ENCODE measurements around the gene SLF2. TPM values are rescaled to one million over a fixed set of nuclear protein-coding genes. Genes with fewer than 3 reads are reported as not detected.

SLF2 gene
- total and polyA plus RNA-seq, 2 of the 13 experiments (the other 11 are each of a cell fraction or from before 2014, with no cell fraction given) = 12.2 to 48.1 TPM

- TF ChIP-seq ZNF646 (CRISPR knock-in tag; IDR thresholded peaks at IDR 0.05) (no peak), ZFP41 (CRISPR knock-in tag; IDR thresholded peaks at IDR 0.05; ENCODE audit: borderline replicate concordance) (no peak), SMAD9 (CRISPR knock-in tag; IDR thresholded peaks at IDR 0.05) (no peak), ZMYM2 (CRISPR knock-in tag; IDR thresholded peaks at IDR 0.05) (0 out of 2 replicates have a peak, but pooled peaks have one; percentile 43), HOXA7 (CRISPR knock-in tag; IDR thresholded peaks at IDR 0.05) (no peak), KMT2A (CRISPR knock-in tag; IDR thresholded peaks at IDR 0.05) (no peak; the same call in 1 of the 2 replicates), NCOA5 (CRISPR knock-in tag; IDR thresholded peaks at IDR 0.05) (no peak), NFYC (CRISPR knock-in tag; IDR thresholded peaks at IDR 0.05) (0 out of 2 replicates have a peak, but pooled peaks have one; percentile 24), STAG1 (CRISPR knock-in tag; IDR thresholded peaks at IDR 0.05) (no peak), FUBP1 (CRISPR knock-in tag; IDR thresholded peaks at IDR 0.05; ENCODE audit: borderline replicate concordance) (no peak), MEF2D (CRISPR knock-in tag; IDR thresholded peaks at IDR 0.05) (0 out of 2 replicates have a peak, but pooled peaks have one; percentile 27), ETV5 (CRISPR knock-in tag; IDR thresholded peaks at IDR 0.05; ENCODE audit: borderline replicate concordance) (peak; percentile 94), ZNF501 (CRISPR knock-in tag; IDR thresholded peaks at IDR 0.05) (no peak), SKI (IDR thresholded peaks at IDR 0.05; ENCODE audit: partially characterized antibody) (no peak), SP5 (CRISPR knock-in tag; IDR thresholded peaks at IDR 0.05; ENCODE audit: borderline replicate concordance, low read depth) (peak; percentile 36; the same call in 1 of the 2 replicates), ZNF337 (CRISPR knock-in tag; IDR thresholded peaks at IDR 0.05; ENCODE audit: borderline replicate concordance, low read depth) (no peak), ZNF788 (CRISPR knock-in tag; IDR thresholded peaks at IDR 0.05; ENCODE audit: borderline replicate concordance) (0 out of 2 replicates have a peak, but pooled peaks have one; percentile 18), ZNF496 (CRISPR knock-in tag; IDR thresholded peaks at IDR 0.05; ENCODE audit: insufficient replicate concordance) (no peak), ZC3H4 (CRISPR knock-in tag; IDR thresholded peaks at IDR 0.05; ENCODE audit: borderline replicate concordance) (no peak), ATF4 (CRISPR knock-in tag; IDR thresholded peaks at IDR 0.05) (no peak), LCORL (IDR thresholded peaks at IDR 0.05) (no peak), LCORL (CRISPR knock-in tag; IDR thresholded peaks at IDR 0.05) (0 out of 2 replicates have a peak, but pooled peaks have one; percentile 15), MYNN (CRISPR knock-in tag; IDR thresholded peaks at IDR 0.05; ENCODE audit: low read depth) (no peak)
These were observed 5.6 kb upstream of the SLF2 start (continued) for GRCh38 chr10:100907175-100907574.

Data from HepG2 (cell line).